ENCODE measurements around the gene ADCY3.

Gene ADCY3

DNA sequence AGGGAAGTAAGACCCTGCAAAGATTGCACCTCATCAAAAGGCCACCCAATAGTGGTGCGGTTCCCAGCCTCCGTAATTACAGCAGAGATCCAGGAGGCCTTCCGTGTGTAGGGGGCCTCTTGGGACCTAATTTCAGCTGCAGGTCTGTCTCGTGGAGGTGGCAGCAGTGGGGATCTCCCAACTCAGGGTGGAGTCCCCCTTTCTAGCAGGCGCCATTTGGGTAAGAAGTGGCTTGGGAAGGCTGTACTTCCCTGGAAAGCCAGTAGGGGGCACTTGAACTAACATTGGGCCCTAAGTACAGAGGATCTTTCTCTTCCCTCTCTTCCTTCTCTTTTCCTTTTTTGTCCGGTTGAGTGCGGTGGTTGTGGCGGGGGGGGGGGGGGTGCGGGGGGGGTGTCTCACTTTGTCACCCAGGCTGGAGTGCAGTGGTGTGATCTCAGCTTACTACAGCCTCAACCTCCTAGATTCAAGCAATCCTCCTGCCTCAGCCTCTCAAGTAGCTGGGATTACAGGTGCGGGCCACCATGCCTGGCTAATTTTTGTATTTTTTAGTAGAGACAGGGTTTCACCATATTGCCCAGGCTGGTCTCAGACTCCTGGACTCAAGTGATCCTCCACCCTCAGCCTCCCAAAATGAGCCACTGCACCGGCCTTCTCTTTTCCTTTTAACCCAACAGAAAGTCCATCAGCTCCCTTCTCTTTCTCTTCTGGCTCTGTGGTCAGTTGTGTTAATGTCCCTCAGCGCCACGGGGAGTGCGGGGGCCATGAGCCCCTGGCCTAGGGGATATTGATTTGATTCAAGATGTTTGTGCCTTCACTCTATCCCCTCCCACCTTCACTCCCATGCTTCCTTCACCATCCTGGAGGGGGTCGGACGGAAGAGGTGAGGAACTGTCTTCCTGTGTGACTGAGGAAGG is 94.8 kb downstream of the ADCY3 start:
- TF ChIP-seq, protein P1, sequence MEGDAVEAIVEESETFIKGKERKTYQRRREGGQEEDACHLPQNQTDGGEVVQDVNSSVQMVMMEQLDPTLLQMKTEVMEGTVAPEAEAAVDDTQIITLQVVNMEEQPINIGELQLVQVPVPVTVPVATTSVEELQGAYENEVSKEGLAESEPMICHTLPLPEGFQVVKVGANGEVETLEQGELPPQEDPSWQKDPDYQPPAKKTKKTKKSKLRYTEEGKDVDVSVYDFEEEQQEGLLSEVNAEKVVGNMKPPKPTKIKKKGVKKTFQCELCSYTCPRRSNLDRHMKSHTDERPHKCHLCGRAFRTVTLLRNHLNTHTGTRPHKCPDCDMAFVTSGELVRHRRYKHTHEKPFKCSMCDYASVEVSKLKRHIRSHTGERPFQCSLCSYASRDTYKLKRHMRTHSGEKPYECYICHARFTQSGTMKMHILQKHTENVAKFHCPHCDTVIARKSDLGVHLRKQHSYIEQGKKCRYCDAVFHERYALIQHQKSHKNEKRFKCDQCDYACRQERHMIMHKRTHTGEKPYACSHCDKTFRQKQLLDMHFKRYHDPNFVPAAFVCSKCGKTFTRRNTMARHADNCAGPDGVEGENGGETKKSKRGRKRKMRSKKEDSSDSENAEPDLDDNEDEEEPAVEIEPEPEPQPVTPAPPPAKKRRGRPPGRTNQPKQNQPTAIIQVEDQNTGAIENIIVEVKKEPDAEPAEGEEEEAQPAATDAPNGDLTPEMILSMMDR (IDR thresholded peaks at IDR 0.05; ENCODE audit: insufficient read depth, low read depth, low read length, missing control alignments): peak; percentile 57
- H3K4me3 ChIP-seq (ENCODE audit: low read length): no peak overlapping the region
- DNase-seq (ENCODE audit: low read depth): peak; percentile 21

DNA sequence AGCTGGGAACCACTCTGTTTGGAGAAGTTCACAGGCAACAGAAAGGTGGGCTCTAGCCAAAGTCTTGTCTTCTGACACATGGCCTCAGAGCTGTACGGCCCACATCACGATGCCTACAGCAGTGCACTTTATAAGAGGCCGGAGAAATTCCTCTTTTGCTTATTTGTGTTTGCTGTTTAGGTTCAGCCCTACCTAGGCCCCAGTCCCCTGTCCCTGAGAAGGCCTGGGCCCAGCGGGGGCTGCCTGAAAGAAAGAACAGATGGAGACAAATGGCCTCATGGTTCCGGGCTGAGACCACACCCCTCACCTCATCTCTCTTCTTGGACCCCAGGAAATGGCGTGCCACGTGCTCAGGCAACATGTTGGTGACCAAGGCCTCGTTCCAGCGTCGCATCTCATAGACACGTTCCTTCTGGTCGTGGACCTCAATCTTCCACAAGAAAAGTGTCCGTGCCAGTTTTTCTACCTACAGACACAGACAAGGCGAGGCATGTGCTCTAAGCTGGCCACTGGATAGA is 95.9 kb downstream of the ADCY3 start:
- TF ChIP-seq, protein P1 (IDR thresholded peaks at IDR 0.05; ENCODE audit: insufficient read depth, low read depth, low read length, missing control alignments): no peak
- no peak overlapping the region for H3K4me3 ChIP-seq (ENCODE audit: low read length)
- DNase-seq (ENCODE audit: low read depth): no peak

DNA sequence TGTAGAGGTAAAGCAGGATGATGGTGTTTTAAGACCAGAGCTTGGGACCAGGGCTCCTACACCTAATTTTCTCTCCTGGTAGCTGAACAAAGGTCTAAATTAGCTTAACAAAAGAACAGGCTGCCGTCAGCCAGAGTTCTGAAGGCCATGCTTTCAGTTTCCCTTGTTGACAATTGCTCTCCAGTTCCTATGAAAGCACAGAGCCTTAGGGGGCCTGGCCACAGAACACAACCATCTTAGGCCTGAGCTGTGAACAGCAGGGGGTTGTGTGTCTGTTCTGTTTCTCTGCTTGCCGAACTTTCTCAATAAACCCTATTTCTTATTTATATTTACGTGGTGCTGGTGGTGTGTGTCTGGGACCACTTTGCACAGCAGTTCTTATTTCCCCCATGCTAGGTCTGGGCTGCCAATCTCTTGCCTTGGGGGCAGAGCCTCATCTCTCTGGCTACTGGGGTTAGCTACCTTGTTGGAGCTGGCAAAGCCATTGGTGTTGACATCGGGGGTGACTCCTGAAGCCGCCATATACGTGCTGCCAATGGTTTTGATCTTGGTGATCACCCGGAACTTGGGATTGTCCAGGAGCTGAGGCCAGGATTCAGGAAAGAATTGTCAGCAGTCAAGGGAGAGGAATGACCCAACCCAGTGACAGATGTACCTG is 97.9 kb downstream of the ADCY3 start:
- no peak for DNase-seq (ENCODE audit: low read depth)
- no peak overlapping the region for H3K4me3 ChIP-seq (ENCODE audit: low read length)
- TF ChIP-seq, protein P1 (IDR thresholded peaks at IDR 0.05; ENCODE audit: insufficient read depth, low read depth, low read length, missing control alignments): no peak

DNA sequence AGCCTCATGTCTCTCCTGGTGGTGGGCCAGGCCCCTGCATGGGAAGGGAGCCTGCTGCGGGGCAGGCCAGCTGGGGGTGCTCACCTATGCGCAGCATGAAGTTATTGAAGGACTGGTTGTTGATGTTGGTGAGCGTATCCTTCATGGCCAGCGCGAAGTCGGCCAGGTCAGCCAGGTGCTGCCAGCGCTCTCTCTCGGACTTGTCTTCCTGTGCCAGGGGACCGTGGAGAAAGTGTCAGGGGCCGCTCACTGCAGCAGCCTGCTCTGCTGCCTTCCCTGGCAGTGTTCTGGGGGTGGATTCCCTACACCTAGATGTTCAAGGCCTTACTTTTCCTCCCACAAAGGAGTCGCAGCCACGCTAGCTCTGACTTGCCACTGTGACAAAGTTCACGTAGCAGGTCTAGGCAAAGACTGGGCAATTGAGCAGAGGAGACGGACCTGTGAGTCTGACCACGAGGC is 98.6 kb downstream of the ADCY3 start:
- H3K4me3 ChIP-seq (ENCODE audit: low read length): no peak overlapping the region
- DNase-seq (ENCODE audit: low read depth): no peak
- TF ChIP-seq, protein P1 (IDR thresholded peaks at IDR 0.05; ENCODE audit: insufficient read depth, low read depth, low read length, missing control alignments): no peak

DNA sequence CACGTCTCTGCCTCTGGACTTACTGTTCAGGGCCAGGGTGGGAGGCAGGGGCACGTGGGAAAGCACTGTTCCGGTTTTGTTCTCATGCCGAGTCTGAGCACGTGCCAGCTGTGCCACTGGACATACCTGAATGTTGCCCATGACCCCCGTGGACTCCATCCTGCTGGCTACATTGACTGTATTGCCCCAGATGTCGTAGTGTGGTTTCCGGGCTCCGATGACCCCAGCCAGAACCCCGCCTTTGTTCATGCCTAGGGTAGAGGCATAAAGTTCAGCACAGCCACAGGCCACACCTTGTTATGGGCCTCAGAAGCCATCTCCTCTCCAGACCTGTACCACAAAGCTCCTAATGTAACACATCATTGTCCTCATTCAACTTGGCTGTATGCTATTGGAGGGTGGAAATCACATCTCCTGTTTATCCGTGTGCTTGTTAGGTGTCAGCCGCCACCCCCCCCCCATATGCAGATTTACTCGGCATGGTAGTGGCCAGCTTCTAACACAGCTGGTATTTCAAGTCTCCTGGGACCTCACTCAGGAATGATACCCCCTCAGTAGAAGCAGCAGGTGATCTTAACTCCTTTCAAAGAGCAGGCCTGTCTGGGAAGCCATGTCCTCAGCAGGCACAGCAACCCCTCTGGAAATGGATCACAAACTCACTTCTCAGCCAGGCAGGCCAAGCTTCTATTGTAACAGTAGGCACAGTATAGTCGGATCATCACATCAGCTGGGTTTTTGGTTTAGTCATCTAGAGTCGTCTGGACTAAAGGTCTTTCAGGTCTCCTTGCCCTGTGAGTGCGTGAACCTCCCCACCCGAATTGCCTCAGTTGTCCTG is 99.2 kb downstream of the ADCY3 start:
- TF ChIP-seq, protein P1 (IDR thresholded peaks at IDR 0.05; ENCODE audit: insufficient read depth, low read depth, low read length, missing control alignments): no peak
- no peak for DNase-seq (ENCODE audit: low read depth)
- H3K4me3 ChIP-seq (ENCODE audit: low read length): no peak overlapping the region

DNA sequence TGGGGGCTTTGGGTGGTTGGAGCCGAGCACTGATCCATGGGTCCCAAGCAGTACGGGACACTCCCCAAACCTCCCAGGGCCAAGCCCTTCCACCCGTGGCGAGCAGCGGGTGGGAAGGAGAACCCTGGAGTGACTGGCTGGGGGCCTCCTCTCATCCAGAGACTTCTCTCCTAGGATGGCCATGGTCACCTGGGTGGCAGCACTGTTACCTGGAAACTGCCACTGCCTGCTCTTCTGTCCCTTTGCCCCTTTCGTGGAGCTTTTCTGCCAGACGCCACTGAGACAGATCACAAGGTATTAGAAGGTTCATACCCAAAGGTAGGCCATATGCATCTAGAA is 99.9 kb downstream of the ADCY3 start:
- no peak overlapping the region for H3K4me3 ChIP-seq (ENCODE audit: low read length)
- TF ChIP-seq, protein P1 (IDR thresholded peaks at IDR 0.05; ENCODE audit: insufficient read depth, low read depth, low read length, missing control alignments): no peak
- DNase-seq (ENCODE audit: low read depth): no peak

Measured in epithelial cell of esophagus (primary cell).